ENCODE results near the gene CAMTA2.

DNA sequence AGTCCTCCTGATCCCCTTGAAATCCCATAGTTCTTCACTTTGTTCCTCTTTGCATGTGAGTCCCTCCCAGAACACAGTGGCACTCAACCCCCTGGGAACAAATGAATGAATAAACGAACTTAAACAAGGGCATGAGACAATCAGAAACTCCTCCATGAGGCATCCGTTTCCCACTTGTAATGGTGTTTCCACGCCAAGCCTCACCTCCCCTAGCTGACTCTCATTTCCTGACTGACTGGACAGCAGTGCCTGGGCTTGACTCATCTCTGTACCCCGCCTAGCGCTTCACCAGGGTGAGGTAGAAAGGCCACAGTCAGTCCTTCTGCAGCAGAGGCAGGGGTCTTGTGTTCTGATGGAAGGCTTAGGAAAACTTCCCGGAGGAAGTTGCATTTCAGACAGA, 24.5 kb upstream of the CAMTA2 start:
- TF ChIP-seq, protein P1, sequence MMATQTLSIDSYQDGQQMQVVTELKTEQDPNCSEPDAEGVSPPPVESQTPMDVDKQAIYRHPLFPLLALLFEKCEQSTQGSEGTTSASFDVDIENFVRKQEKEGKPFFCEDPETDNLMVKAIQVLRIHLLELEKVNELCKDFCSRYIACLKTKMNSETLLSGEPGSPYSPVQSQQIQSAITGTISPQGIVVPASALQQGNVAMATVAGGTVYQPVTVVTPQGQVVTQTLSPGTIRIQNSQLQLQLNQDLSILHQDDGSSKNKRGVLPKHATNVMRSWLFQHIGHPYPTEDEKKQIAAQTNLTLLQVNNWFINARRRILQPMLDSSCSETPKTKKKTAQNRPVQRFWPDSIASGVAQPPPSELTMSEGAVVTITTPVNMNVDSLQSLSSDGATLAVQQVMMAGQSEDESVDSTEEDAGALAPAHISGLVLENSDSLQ (IDR thresholded peaks at IDR 0.05), result no peak
- TF ChIP-seq HDGF (IDR thresholded peaks at IDR 0.05; ENCODE audit: borderline replicate concordance) (no peak), ELF4 (IDR thresholded peaks at IDR 0.05) (no peak), FOXM1 (IDR thresholded peaks at IDR 0.05; ENCODE audit: borderline replicate concordance) (no peak)

Measured in HEK293T (cell line).